Liver (tissue), 9 donors: Measurements from ENCODE around the gene PUS3. TPM values are rescaled to one million over a fixed set of nuclear protein-coding genes. Genes with fewer than 3 reads are reported as not detected.
A peak's percentile ranks its signal among the peaks of the same experiment; 100 is the strongest.

Experiments
- DNase-seq: peaks from one replicate; pipeline ENCODE4 v3.0.0-alpha.2; 2017; ENCODE audit warnings: low spot score
- H3K27ac ChIP-seq, 2 donors: one replicate each; pipeline ENCODE4 v1.7.0; 2013; ENCODE audit warnings: inconsistent platforms in 2 of 2, low read length in 2 of 2, control low read depth in 1 of 2, low read depth in 1 of 2, mild to moderate bottlenecking in 1 of 2
- H3K27me3 ChIP-seq, 4 donors: one replicate each; pipeline versions ENCODE4 v1.6.1 to v1.7.0; 2013; ENCODE audit warnings: low read length in 3 of 4, inconsistent platforms in 1 of 4, mild to moderate bottlenecking in 1 of 4, moderate library complexity in 1 of 4; ENCODE audit not compliant: control insufficient read depth in 4 of 4, insufficient read depth in 4 of 4
- H3K36me3 ChIP-seq, 4 donors: one replicate each; pipeline versions ENCODE4 v1.6.1 to v1.7.0; 2013; ENCODE audit warnings: low read length in 3 of 4, mild to moderate bottlenecking in 3 of 4, low read depth in 1 of 4, moderate library complexity in 1 of 4; ENCODE audit not compliant: control insufficient read depth in 4 of 4, insufficient read depth in 3 of 4
- H3K4me1 ChIP-seq, 4 donors: one replicate each; pipeline versions ENCODE4 v1.6.1 to v1.7.0; 2013; ENCODE audit warnings: low read length in 3 of 4, mild to moderate bottlenecking in 3 of 4, moderate library complexity in 1 of 4; ENCODE audit not compliant: control insufficient read depth in 4 of 4, insufficient read depth in 4 of 4
- H3K4me3 ChIP-seq, 3 donors: one replicate each; pipeline versions ENCODE4 v1.6.1 to v1.7.0; 2013; ENCODE audit warnings: low read length in 3 of 3, control low read depth in 1 of 3, low read depth in 1 of 3, mild to moderate bottlenecking in 1 of 3
- H3K9ac ChIP-seq, 2 donors: one replicate each; pipeline ENCODE4 v1.7.0; 2013; ENCODE audit warnings: low read length in 2 of 2, mild to moderate bottlenecking in 2 of 2, moderate library complexity in 2 of 2, control low read depth in 1 of 2, low read depth in 1 of 2
- H3K9me3 ChIP-seq, 4 donors: one replicate each; pipeline versions ENCODE4 v1.6.1 to v1.7.0; 2013; ENCODE audit warnings: low read length in 3 of 4; ENCODE audit not compliant: control insufficient read depth in 4 of 4
- EGR1 ChIP-seq, 2 donors: IDR thresholded peaks; 2 replicates each; pipeline ENCODE4 v1.6.1; 2016 to 2018; ENCODE audit warnings: antibody characterized with exemption in 2 of 2, low read depth in 2 of 2
- FOXA1 ChIP-seq: IDR thresholded peaks from 2 replicates; pipeline ENCODE4 v1.6.1; 2016; ENCODE audit warnings: antibody characterized with exemption
- FOXA2 ChIP-seq: IDR thresholded peaks from 2 replicates; pipeline ENCODE4 v1.6.1; 2016; ENCODE audit warnings: antibody characterized with exemption
- HNF4A ChIP-seq, 2 donors: conservative IDR thresholded peaks; 2 replicates each; pipeline ENCODE4 v1.6.1; 2016; ENCODE audit warnings: antibody characterized with exemption in 2 of 2, mild to moderate bottlenecking in 2 of 2
- JUND ChIP-seq, 2 donors: IDR thresholded peaks; 2 replicates each; pipeline ENCODE4 v1.6.1; 2016; ENCODE audit warnings: antibody characterized with exemption in 2 of 2
- MAX ChIP-seq: IDR thresholded peaks from 2 replicates; pipeline ENCODE4 v1.6.1; 2016; ENCODE audit warnings: antibody characterized with exemption
- NR2F2 ChIP-seq: IDR thresholded peaks from 2 replicates; pipeline ENCODE4 v1.6.1; 2016; ENCODE audit warnings: antibody characterized with exemption
- RAD21 ChIP-seq, 2 donors: IDR thresholded peaks; 2 replicates each; pipeline ENCODE4 v1.6.1; 2016; ENCODE audit warnings: antibody characterized with exemption in 2 of 2, mild to moderate bottlenecking in 2 of 2
- RXRA ChIP-seq, 2 donors: IDR thresholded peaks; 2 replicates each; pipeline ENCODE4 v1.6.1; 2017 to 2018; ENCODE audit warnings: antibody characterized with exemption in 2 of 2, mild to moderate bottlenecking in 1 of 2
- SP1 ChIP-seq: IDR thresholded peaks from 2 replicates; pipeline ENCODE4 v1.6.1; 2018; ENCODE audit warnings: antibody characterized with exemption, mild to moderate bottlenecking
- TAF1 ChIP-seq: conservative IDR thresholded peaks from 2 replicates; pipeline ENCODE4 v1.6.1; 2016; ENCODE audit warnings: antibody characterized with exemption, mild to moderate bottlenecking
- YY1 ChIP-seq: IDR thresholded peaks from 2 replicates; pipeline ENCODE4 v1.6.1; 2016; ENCODE audit warnings: antibody characterized with exemption, mild to moderate bottlenecking
- ZBTB33 ChIP-seq: IDR thresholded peaks from 2 replicates; pipeline ENCODE4 v1.6.1; 2016; ENCODE audit warnings: antibody characterized with exemption
- WGBS: extraction: QIAGEN DNeasy Blood & Tissue Kit; methylation state at CpG from one replicate; pipeline ENCODE4 v1.1.7; 2013; 5-methylcytosine and 5-hydroxymethylcytosine counted together
- polyA plus RNA-seq, 2 donors: library from polyadenylated mRNA; stranded (reverse) in 1 of 2; unstranded in 1 of 2; fragments of 200-250 nt in 1 of 2; fragments of >200 nt in 1 of 2; fragmentation: Nextera tagmentation in 1 of 2; extraction: Ambion mirVana in 1 of 2; gene quantifications; one replicate each; pipeline versions ENCODE4 v1.2.1 to v1.2.3, GENCODE V29; 2013 to 2015
- total RNA-seq, 2 donors: library from RNA; depleted of rRNA; stranded (reverse); fragments of >200 nt; gene quantifications; one replicate each; pipeline ENCODE4 v1.2.3, GENCODE V29; 2014
- TF ChIP-seq, protein P1 (sequence below): fragments of 150-350 bp; IDR thresholded peaks from 2 replicates; pipeline ENCODE4 v1.5.1; 2017; ENCODE audit warnings: improper control_type of control experiment, low read depth, low read length; ENCODE audit not compliant: missing input control
- TF ChIP-seq, protein P2 (sequence below): IDR thresholded peaks from 2 replicates; pipeline ENCODE4 v1.6.1; 2016; ENCODE audit warnings: antibody characterized with exemption, mild to moderate bottlenecking
- donor health status: healthy.
- donor health status: healthy.
- donor health status: healthy.
- donor health status: healthy.
- donor health status: healthy.

Gene PUS3
- total and polyA plus RNA-seq, 4 donors = 15.5 to 22.2 (median 17.1) TPM

GRCh38 chr11:125872138-125872491 is 30.9 kb downstream of the PUS3 start:
- no peak overlapping the region for H3K27ac ChIP-seq
- no peaks in the 10 kb centered on the region for H3K9me3 ChIP-seq
- H3K9ac ChIP-seq = no peak overlapping the region
- no peaks in the 10 kb centered on the region for H3K4me1 ChIP-seq
- TF ChIP-seq YY1 (no peak), RAD21 (IDR thresholded peaks at IDR 0.05) (no peak), ZBTB33 (no peak), SP1 (no peak), EGR1 (IDR thresholded peaks at IDR 0.05; ENCODE audit: low read depth in 2 of 2) (no peak), RXRA (IDR thresholded peaks at IDR 0.05) (no peak), JUND (IDR thresholded peaks at IDR 0.05) (no peak), FOXA2 (no peak), MAX (no peak)
- TF ChIP-seq, protein P1, sequence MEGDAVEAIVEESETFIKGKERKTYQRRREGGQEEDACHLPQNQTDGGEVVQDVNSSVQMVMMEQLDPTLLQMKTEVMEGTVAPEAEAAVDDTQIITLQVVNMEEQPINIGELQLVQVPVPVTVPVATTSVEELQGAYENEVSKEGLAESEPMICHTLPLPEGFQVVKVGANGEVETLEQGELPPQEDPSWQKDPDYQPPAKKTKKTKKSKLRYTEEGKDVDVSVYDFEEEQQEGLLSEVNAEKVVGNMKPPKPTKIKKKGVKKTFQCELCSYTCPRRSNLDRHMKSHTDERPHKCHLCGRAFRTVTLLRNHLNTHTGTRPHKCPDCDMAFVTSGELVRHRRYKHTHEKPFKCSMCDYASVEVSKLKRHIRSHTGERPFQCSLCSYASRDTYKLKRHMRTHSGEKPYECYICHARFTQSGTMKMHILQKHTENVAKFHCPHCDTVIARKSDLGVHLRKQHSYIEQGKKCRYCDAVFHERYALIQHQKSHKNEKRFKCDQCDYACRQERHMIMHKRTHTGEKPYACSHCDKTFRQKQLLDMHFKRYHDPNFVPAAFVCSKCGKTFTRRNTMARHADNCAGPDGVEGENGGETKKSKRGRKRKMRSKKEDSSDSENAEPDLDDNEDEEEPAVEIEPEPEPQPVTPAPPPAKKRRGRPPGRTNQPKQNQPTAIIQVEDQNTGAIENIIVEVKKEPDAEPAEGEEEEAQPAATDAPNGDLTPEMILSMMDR = no peak
- TF ChIP-seq, protein P2, sequence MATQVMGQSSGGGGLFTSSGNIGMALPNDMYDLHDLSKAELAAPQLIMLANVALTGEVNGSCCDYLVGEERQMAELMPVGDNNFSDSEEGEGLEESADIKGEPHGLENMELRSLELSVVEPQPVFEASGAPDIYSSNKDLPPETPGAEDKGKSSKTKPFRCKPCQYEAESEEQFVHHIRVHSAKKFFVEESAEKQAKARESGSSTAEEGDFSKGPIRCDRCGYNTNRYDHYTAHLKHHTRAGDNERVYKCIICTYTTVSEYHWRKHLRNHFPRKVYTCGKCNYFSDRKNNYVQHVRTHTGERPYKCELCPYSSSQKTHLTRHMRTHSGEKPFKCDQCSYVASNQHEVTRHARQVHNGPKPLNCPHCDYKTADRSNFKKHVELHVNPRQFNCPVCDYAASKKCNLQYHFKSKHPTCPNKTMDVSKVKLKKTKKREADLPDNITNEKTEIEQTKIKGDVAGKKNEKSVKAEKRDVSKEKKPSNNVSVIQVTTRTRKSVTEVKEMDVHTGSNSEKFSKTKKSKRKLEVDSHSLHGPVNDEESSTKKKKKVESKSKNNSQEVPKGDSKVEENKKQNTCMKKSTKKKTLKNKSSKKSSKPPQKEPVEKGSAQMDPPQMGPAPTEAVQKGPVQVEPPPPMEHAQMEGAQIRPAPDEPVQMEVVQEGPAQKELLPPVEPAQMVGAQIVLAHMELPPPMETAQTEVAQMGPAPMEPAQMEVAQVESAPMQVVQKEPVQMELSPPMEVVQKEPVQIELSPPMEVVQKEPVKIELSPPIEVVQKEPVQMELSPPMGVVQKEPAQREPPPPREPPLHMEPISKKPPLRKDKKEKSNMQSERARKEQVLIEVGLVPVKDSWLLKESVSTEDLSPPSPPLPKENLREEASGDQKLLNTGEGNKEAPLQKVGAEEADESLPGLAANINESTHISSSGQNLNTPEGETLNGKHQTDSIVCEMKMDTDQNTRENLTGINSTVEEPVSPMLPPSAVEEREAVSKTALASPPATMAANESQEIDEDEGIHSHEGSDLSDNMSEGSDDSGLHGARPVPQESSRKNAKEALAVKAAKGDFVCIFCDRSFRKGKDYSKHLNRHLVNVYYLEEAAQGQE = no peak
- H3K27me3 ChIP-seq = no peaks in the 10 kb centered on the region
- no peak for DNase-seq
- H3K4me3 ChIP-seq = no peak overlapping the region
- no peaks in the 10 kb centered on the region for H3K36me3 ChIP-seq

DNA sequence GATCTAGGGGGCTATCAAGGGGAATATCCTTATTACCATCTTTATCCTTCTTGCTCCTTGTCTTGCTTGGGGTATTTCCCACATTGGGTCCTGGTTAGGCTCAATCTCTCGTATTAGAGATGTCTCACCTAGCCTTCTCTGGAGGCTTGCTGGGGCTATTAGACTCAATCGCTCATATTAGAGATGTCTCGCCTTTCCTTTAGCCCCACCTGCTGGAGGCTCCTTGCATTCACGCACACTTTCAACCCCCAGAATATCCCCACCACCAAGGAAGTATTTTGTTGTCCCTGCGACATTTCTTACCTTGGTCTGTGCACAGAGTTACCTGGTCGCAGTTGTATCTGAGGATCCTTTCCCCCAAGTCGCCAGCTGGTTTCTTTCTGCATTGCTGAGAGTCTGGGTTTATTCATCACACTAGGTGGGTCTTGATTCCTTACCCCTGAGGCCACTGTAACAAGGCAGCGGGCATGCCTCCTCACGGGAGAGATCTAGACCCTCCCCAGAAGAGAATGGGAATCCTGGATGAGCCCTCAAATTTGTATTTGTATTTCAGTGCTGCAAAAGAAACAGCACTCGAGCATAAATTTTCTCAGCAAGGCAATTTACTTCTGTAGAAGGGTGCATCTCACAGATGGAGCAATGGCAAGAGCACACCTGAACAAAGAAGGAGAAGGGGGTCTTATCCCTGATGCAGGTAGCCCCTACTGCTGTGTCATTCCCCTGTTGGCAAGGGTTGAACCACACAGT is 31.4 kb downstream of the PUS3 start:
- no peak for DNase-seq
- Histone ChIP-seq H3K4me1 (no peaks in the 10 kb centered on the region), H3K36me3 (no peaks in the 10 kb centered on the region), H3K9me3 (no peaks in the 10 kb centered on the region), H3K9ac (no peak overlapping the region), H3K4me3 (no peak overlapping the region), H3K27ac (no peak overlapping the region), H3K27me3 (no peaks in the 10 kb centered on the region)
- 85% methylated on average over 10 of the region's 10 CpGs for WGBS
- TF ChIP-seq ZBTB33 (no peak), HNF4A (conservative IDR thresholded peaks at IDR 0.05) (no peak), RAD21 (IDR thresholded peaks at IDR 0.05) (peak; percentile 42 to 65), TAF1 (no peak), YY1 (no peak), JUND (IDR thresholded peaks at IDR 0.05) (no peak), FOXA1 (no peak), MAX (no peak), NR2F2 (no peak), EGR1 (IDR thresholded peaks at IDR 0.05; ENCODE audit: low read depth in 2 of 2) (no peak)
- TF ChIP-seq, protein P1 = peak; percentile 36
